HepG2 (cell line): Measurements from ENCODE around the gene PPOX. TPM values are rescaled to one million over a fixed set of nuclear protein-coding genes. Genes with fewer than 3 reads are reported as not detected.

ENCODE experiments used
- ATAC-seq: fragments of 200-7000 bp; cut with Tn5 transposase; 3 replicates; pipeline ENCODE4 v1.9.1; 2020; ENCODE audit warnings: mild to moderate bottlenecking, moderate library complexity
- BruUV-seq: library from RNA; stranded (reverse); fragments of 400-500 nt; replicated peaks from 2 replicates; lab custom pipeline; 2021; lab: Mats Ljungman, UMichigan
- CTCF ChIA-PET: fragments of 300-600 bp; formaldehyde crosslinking; extraction: SDS; loops from one replicate; lab custom pipeline; 2021; ENCODE audit warnings: low total read pairs, inconsistent platforms, low intra/inter-chr PET ratio; lab: Yijun Ruan, JAX
- POLR2A ChIA-PET: fragments of 350-600 bp; sonication (Branson Sonifier 250); formaldehyde crosslinking; loops from one replicate; lab custom pipeline; 2020; ENCODE audit warnings: antibody characterized with exemption, inconsistent platforms; lab: Yijun Ruan, JAX
- DNase-seq: peaks from one replicate; pipeline ENCODE4 v3.0.0-alpha.2; 2015; ENCODE audit warnings: low spot score
- FAIRE-seq: peaks from 3 replicates; lab custom pipeline; 2011; peaks lifted over from hg19 to GRCh38; lab: Jason Lieb, UNC
- H2AFZ ChIP-seq: one replicate; pipeline ENCODE4 v1.6.1; 2011; ENCODE audit warnings: low read length, inconsistent platforms
- H3K27ac ChIP-seq: fragments of 300-600 bp; 3 replicates; pipeline ENCODE4 v1.8.0; 2011; ENCODE audit warnings: mixed run types, mild to moderate bottlenecking, mixed read lengths, low read length, inconsistent platforms; ENCODE audit not compliant: insufficient read depth; ENCODE audit errors: extremely low read length
- H3K27me3 ChIP-seq, 2 experiments: fragments of 200-600 bp in 1 of 2; 2 replicates in 1 of 2; 3 replicates in 1 of 2; pipeline versions ENCODE4 v1.6.0 to v1.8.0; 2011; ENCODE audit warnings: low read length in 2 of 2, mild to moderate bottlenecking in 2 of 2, moderate library complexity in 2 of 2, inconsistent platforms in 1 of 2; ENCODE audit not compliant: insufficient read depth in 2 of 2, control insufficient read depth in 1 of 2
- H3K36me3 ChIP-seq, 2 experiments: fragments of 200-600 bp in 1 of 2; replicated peaks in 1 of 2; 2 replicates in 1 of 2; 3 replicates in 1 of 2; pipeline versions ENCODE4 v1.5.1 to v1.8.0; 2011; ENCODE audit warnings: low read length in 2 of 2, inconsistent platforms in 1 of 2; ENCODE audit not compliant: insufficient read depth in 2 of 2, control insufficient read depth in 1 of 2
- H3K4me1 ChIP-seq: 2 replicates; pipeline ENCODE4 v1.5.1; 2012; ENCODE audit warnings: low read length, inconsistent platforms; ENCODE audit not compliant: insufficient read depth
- H3K4me2 ChIP-seq: 2 replicates; pipeline ENCODE4 v1.6.0; 2011; ENCODE audit warnings: low read depth, low read length, inconsistent platforms
- H3K4me3 ChIP-seq, 3 experiments: fragments of 200-600 bp in 1 of 3; sonication (generic), shearing (Covaris generic) in 1 of 3; replicated peaks in 1 of 3; 2 replicates each; pipeline ENCODE4 v1.5.1; 2011 to 2016; ENCODE audit warnings: low read length in 3 of 3, inconsistent platforms in 2 of 3, low read depth in 2 of 3, mild to moderate bottlenecking in 2 of 3, control low read depth in 1 of 3, mixed read lengths in 1 of 3; ENCODE audit not compliant: insufficient read depth in 1 of 3
- H3K79me2 ChIP-seq: one replicate; pipeline ENCODE4 v1.6.1; 2011; ENCODE audit warnings: low read length, inconsistent platforms; ENCODE audit not compliant: insufficient read depth
- H3K9ac ChIP-seq: 2 replicates; pipeline ENCODE4 v1.6.0; 2011; ENCODE audit warnings: mild to moderate bottlenecking, low read depth, low read length, inconsistent platforms; ENCODE audit not compliant: insufficient read depth
- H3K9me3 ChIP-seq: 2 replicates; pipeline ENCODE4 v1.5.1; 2012; ENCODE audit warnings: mild to moderate bottlenecking, low read length
- H4K20me1 ChIP-seq: 2 replicates; pipeline ENCODE4 v1.6.0; 2011; ENCODE audit warnings: inconsistent platforms, mild to moderate bottlenecking, low read length, moderate library complexity; ENCODE audit not compliant: insufficient read depth
- NFYB ChIP-seq: sonication (generic); formaldehyde crosslinking; IDR thresholded peaks from 2 replicates; pipeline ENCODE4 v1.4.0; 2020; ENCODE audit warnings: missing genetic modification reagents
- SAP130 ChIP-seq: IDR thresholded peaks from 2 replicates; pipeline ENCODE4 v1.6.1; 2016; ENCODE audit warnings: low read depth
- SP2 ChIP-seq: sonication (generic); formaldehyde crosslinking; IDR thresholded peaks from 2 replicates; pipeline ENCODE4 v1.5.1; 2020; ENCODE audit warnings: mild to moderate bottlenecking, missing genetic modification reagents
- SP4 ChIP-seq: sonication (generic); formaldehyde crosslinking; IDR thresholded peaks from 2 replicates; pipeline ENCODE4 v1.8.1; 2023; ENCODE audit warnings: mild to moderate bottlenecking, missing genetic modification reagents
- ZNF326 ChIP-seq: sonication (generic); formaldehyde crosslinking; IDR thresholded peaks from 2 replicates; pipeline ENCODE4 v1.4.0; 2020; ENCODE audit warnings: missing genetic modification reagents, borderline replicate concordance
- ZNF383 ChIP-seq: sonication (generic); formaldehyde crosslinking; IDR thresholded peaks from 2 replicates; pipeline ENCODE4 v1.4.0; 2020; ENCODE audit warnings: missing genetic modification reagents, mild to moderate bottlenecking, borderline replicate concordance
- ZNF557 ChIP-seq: sonication (generic); formaldehyde crosslinking; IDR thresholded peaks from 2 replicates; pipeline ENCODE4 v1.4.0; 2020; ENCODE audit warnings: missing genetic modification reagents
- WGBS: methylation state at CpG from one replicate; pipeline ENCODE4 v1.1.6; 2017; ENCODE audit warnings: low lambda C conversion rate; 5-methylcytosine and 5-hydroxymethylcytosine counted together
- in situ Hi-C: cut with HindIII; loops from 2 replicates; pipeline ENCODE4 v1.10.0; 2017; ENCODE audit warnings: low pct_unique_long_range_greater_than_20kb; ENCODE audit not compliant: extremely low pct_ligation_motif_present
- intact Hi-C: fragments of 100-400 bp; cut with micrococcal nuclease; formaldehyde crosslinking; loops from one replicate; pipeline ENCODE4 v1.10.0; 2022; ENCODE audit not compliant: unreplicated experiment
- polyA plus RNA-seq, 8 experiments: library from polyadenylated mRNA; depleted of rRNA in 3 of 8; stranded (reverse) in 7 of 8; unstranded in 1 of 8; fragments of >200 nt; fragmentation: Illumina TruSeq in 4 of 8; extraction: Trizol in 4 of 8; gene quantifications; 2 replicates each; pipeline versions ENCODE4 v1.2.1 to v1.2.3, GENCODE V29; 2011 to 2016; ENCODE audit warnings: low read depth in 4 of 8, missing spikeins in 1 of 8, mixed read lengths in 1 of 8; ENCODE audit not compliant: insufficient read depth in 1 of 8
- total RNA-seq, 5 experiments: library from RNA; depleted of rRNA; stranded (reverse); fragments of >200 nt; fragmentation: Illumina TruSeq; extraction: Trizol; gene quantifications; 2 replicates each; pipeline ENCODE4 v1.2.3, GENCODE V29; 2016; ENCODE audit warnings: low read depth in 1 of 5
- TF ChIP-seq, protein P1 (sequence below): IDR thresholded peaks from 2 replicates; pipeline ENCODE4 v1.6.1; 2016; ENCODE audit warnings: missing genetic modification reagents, missing compliant biosample characterization

The PPOX gene
- total and polyA plus RNA-seq, 2 of the 13 experiments (the other 11 are each of a cell fraction or from before 2014, with no cell fraction given) = 15.5 to 27.7 TPM

DNA sequence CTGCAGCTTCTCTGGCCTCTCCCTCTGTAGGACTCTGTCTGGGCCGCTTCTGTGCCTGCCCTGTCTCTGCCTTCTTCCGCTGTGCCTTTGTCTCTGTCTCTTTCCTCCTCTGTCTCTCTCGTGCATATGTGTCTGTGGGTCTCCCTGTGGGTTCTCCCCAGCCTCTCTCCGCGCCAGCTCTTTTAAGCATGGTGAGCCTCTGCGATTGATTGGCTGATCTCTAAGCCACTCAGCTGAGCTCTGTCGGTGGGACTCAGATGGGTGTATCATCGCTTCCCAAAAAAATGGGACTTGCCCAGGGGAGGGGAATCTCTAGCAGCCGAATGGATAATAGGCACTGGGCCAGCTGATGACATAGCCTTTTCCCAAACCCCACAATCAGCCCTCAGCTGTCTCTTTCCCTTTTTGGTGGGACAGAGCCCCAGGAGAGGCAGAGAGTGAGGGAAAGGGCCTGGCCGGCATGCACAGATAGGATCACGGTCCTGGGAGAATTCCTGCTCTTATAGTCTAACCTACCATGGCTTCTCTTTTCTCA is 32.7 kb downstream of the PPOX start, which contains the start of gene ADAMTS4 (continued):
- TF ChIP-seq ZNF326 (CRISPR knock-in tag) (no peak), SAP130 (CRISPR knock-in tag) (peak; percentile 35; the same call in 1 of the 2 replicates), SP4 (CRISPR knock-in tag) (0 out of 2 replicates have a peak, but pooled peaks have one; percentile 61), NFYB (CRISPR knock-in tag) (peak; percentile 68), SP2 (CRISPR knock-in tag) (peak; percentile 10; the same call in 1 of the 2 replicates)
- TF ChIP-seq, protein P1, sequence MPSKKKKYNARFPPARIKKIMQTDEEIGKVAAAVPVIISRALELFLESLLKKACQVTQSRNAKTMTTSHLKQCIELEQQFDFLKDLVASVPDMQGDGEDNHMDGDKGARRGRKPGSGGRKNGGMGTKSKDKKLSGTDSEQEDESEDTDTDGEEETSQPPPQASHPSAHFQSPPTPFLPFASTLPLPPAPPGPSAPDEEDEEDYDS = peak; percentile 80

DNA sequence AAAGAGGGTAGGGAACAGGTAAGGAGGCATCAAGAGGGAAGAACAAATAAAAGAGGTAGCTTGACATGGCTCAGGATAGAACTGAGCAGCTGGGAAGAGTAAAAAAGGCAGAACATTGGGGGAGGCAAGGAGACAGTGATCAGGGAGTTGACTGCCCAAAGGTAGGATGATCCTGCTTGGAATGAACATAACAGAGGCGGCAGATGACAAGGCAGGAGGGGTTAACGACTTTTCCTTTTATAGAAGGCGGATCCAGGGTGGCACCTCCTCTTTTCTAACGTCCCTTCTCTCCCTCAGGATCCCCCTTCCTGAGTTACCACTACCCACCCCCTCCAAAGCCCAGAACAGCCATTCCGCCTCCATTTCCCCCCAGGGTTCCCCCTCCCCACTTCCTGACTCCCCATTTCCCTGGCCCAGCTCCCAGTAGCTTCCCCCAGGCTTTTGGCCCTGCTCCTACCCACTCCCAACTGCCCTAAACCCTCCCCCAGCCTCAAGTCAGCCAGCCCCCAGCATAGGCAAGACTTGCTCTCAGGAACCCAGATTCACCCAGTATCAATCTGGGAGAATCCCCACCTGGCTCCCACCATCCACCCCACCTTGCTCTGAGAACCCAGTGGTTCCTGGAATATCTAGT is 33.4 kb downstream of the PPOX start:
- peak overlapping the region; percentile 56; the same call in 1 of the 2 replicates for H3K9ac ChIP-seq
- peaks cover 20% of the 10 kb centered on the region for H3K79me2 ChIP-seq
- ATAC-seq (no peak), FAIRE-seq (no peak), DNase-seq (no peak)
- H3K9me3 ChIP-seq = no peaks in the 10 kb centered on the region
- peak overlapping the region; percentile 98 for H3K4me2 ChIP-seq
- peak overlapping the region; percentile 23 to 85 (median 56); a peak in 5 of 6 replicates for H3K4me3 ChIP-seq
- no peaks in the 10 kb centered on the region; a peak in 1 of 5 replicates for H3K27me3 ChIP-seq
- no peaks in the 10 kb centered on the region for H4K20me1 ChIP-seq
- 57% methylated on average over 5 of the region's 5 CpGs for WGBS
- H3K27ac ChIP-seq = peak overlapping the region; percentile 70
- intact Hi-C loops (no loop called here), in situ Hi-C loops (loop anchor here (5.0 kb wide), 1 partner anchor 183 kb away; no protein-coding TSS in a partner anchor)
- no TSS peak for BruUV-seq
- ChIA-PET CTCF (no interaction called here), POLR2A (interaction anchor here (1.2 to 3.5 kb wide), 7 partner anchors 19 to 190 kb away, joined by 3 to 44 read pairs (median 8); partner anchors contain the start of genes APOA2, CFAP126, SDHC and TOMM40L)
- TF ChIP-seq ZNF383 (CRISPR knock-in tag) = 0 out of 2 replicates have a peak, but pooled peaks have one; percentile 37
- no peak for TF ChIP-seq ZNF557 (CRISPR knock-in tag)
- peaks cover 74% of the 10 kb centered on the region for H3K4me1 ChIP-seq
- no peak overlapping the region for H2AFZ ChIP-seq
- peaks cover 0 to 15% of the 10 kb centered on the region in 2 experiments; a peak in 3 of 5 replicates for H3K36me3 ChIP-seq
